ENCODE measurements around the gene UBE2Z. TPM values are rescaled to one million over a fixed set of nuclear protein-coding genes. Genes with fewer than 3 reads are reported as not detected.

UBE2Z gene
- total and polyA plus RNA-seq, 4 donors: 10.5 to 23.8 (median 18.8) TPM

DNA sequence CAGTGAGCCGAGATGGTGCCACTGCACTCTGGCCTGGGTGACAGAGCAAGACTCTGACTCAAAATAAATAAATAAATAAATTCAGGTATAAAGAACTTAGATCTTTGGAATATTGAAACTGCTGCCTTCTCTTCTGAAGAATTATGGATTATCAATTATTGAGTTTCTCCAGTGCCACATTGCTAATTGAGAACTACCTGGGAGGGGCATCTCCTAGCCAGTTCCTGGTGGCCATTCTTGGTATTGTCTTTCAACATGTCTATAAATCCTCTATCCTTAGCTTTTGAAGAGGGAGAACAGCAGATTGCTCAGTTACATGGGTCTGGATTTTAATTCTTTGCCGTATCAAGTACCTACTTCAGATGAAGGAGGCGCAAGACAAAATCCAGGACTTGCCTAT is 48.2 kb upstream of the UBE2Z start:
- H3K9ac ChIP-seq (ENCODE audit: low read depth in 1 of 2, low read length in 2 of 2): no peak overlapping the region
- H3K27ac ChIP-seq (ENCODE audit: low read depth in 1 of 2, low read length in 2 of 2): no peak overlapping the region
- 98% methylated on average over 3 of the region's 3 CpGs for WGBS
- no peaks in the 10 kb centered on the region for H3K27me3 ChIP-seq (ENCODE audit: control insufficient read depth in 4 of 4, insufficient read depth in 4 of 4, low read length in 3 of 4)
- H3K9me3 ChIP-seq (ENCODE audit: control insufficient read depth in 4 of 4, low read length in 3 of 4): no peaks in the 10 kb centered on the region
- no peak overlapping the region for H3K4me3 ChIP-seq (ENCODE audit: low read depth in 1 of 3, low read length in 3 of 3)
- DNase-seq (ENCODE audit: low spot score): no peak
- peaks cover 13 to 73% (median 54%) of the 10 kb centered on the region in 4 donors for H3K36me3 ChIP-seq (ENCODE audit: control insufficient read depth in 4 of 4, insufficient read depth in 3 of 4, low read depth in 1 of 4, low read length in 3 of 4)
- H3K4me1 ChIP-seq (ENCODE audit: control insufficient read depth in 4 of 4, insufficient read depth in 4 of 4, low read length in 3 of 4): no peaks in the 10 kb centered on the region
- TF ChIP-seq MAX (IDR thresholded peaks at IDR 0.05): no peak
- TF ChIP-seq RXRA (IDR thresholded peaks at IDR 0.05): no peak

DNA sequence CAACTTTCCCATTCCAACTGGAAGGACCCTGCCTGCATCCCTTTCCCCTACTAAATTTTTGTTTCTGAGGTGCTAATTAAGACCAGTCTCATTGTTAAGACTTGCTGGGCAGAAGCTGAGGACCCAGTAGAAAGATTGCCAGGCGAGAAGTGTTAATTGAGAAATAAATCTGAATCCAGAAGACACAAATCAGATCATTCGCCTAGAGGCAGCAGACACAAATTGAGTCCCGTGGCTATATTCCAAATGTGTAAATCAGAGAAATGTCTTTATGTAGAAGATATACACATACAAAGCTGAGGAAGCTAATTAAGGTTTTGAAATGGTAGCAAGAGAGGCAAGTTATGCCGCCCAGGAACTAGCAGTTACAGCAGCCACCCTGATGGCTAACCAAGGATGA is 47.8 kb upstream of the UBE2Z start:
- H3K27me3 ChIP-seq (ENCODE audit: control insufficient read depth in 4 of 4, insufficient read depth in 4 of 4, low read length in 3 of 4): no peaks in the 10 kb centered on the region
- no peak for DNase-seq (ENCODE audit: low spot score)
- no peak overlapping the region for H3K4me3 ChIP-seq (ENCODE audit: low read depth in 1 of 3, low read length in 3 of 3)
- 96% methylated on average over 4 of the region's 4 CpGs for WGBS
- H3K9ac ChIP-seq (ENCODE audit: low read depth in 1 of 2, low read length in 2 of 2): no peak overlapping the region
- no peaks in the 10 kb centered on the region for H3K9me3 ChIP-seq (ENCODE audit: control insufficient read depth in 4 of 4, low read length in 3 of 4)
- peaks cover 10 to 70% (median 50%) of the 10 kb centered on the region in 4 donors for H3K36me3 ChIP-seq (ENCODE audit: control insufficient read depth in 4 of 4, insufficient read depth in 3 of 4, low read depth in 1 of 4, low read length in 3 of 4)
- H3K27ac ChIP-seq (ENCODE audit: low read depth in 1 of 2, low read length in 2 of 2): no peak overlapping the region
- H3K4me1 ChIP-seq (ENCODE audit: control insufficient read depth in 4 of 4, insufficient read depth in 4 of 4, low read length in 3 of 4): no peaks in the 10 kb centered on the region
- TF ChIP-seq CTCF (IDR thresholded peaks at IDR 0.05; ENCODE audit: low read depth, low read length, missing input control): no peak
- TF ChIP-seq, protein P1, sequence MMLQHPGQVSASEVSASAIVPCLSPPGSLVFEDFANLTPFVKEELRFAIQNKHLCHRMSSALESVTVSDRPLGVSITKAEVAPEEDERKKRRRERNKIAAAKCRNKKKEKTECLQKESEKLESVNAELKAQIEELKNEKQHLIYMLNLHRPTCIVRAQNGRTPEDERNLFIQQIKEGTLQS (IDR thresholded peaks at IDR 0.05): no peak
- TF ChIP-seq JUND (IDR thresholded peaks at IDR 0.05): no peak
- TF ChIP-seq, protein P2, sequence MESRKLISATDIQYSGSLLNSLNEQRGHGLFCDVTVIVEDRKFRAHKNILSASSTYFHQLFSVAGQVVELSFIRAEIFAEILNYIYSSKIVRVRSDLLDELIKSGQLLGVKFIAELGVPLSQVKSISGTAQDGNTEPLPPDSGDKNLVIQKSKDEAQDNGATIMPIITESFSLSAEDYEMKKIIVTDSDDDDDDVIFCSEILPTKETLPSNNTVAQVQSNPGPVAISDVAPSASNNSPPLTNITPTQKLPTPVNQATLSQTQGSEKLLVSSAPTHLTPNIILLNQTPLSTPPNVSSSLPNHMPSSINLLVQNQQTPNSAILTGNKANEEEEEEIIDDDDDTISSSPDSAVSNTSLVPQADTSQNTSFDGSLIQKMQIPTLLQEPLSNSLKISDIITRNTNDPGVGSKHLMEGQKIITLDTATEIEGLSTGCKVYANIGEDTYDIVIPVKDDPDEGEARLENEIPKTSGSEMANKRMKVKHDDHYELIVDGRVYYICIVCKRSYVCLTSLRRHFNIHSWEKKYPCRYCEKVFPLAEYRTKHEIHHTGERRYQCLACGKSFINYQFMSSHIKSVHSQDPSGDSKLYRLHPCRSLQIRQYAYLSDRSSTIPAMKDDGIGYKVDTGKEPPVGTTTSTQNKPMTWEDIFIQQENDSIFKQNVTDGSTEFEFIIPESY (IDR thresholded peaks at IDR 0.05): no peak
- no peak for TF ChIP-seq GABPA (IDR thresholded peaks at IDR 0.05 in 1 of 2, conservative IDR thresholded peaks at IDR 0.05 in 1 of 2)
- TF ChIP-seq RAD21 (IDR thresholded peaks at IDR 0.05): no peak
- TF ChIP-seq FOXA2 (IDR thresholded peaks at IDR 0.05): no peak
- TF ChIP-seq, protein P3, sequence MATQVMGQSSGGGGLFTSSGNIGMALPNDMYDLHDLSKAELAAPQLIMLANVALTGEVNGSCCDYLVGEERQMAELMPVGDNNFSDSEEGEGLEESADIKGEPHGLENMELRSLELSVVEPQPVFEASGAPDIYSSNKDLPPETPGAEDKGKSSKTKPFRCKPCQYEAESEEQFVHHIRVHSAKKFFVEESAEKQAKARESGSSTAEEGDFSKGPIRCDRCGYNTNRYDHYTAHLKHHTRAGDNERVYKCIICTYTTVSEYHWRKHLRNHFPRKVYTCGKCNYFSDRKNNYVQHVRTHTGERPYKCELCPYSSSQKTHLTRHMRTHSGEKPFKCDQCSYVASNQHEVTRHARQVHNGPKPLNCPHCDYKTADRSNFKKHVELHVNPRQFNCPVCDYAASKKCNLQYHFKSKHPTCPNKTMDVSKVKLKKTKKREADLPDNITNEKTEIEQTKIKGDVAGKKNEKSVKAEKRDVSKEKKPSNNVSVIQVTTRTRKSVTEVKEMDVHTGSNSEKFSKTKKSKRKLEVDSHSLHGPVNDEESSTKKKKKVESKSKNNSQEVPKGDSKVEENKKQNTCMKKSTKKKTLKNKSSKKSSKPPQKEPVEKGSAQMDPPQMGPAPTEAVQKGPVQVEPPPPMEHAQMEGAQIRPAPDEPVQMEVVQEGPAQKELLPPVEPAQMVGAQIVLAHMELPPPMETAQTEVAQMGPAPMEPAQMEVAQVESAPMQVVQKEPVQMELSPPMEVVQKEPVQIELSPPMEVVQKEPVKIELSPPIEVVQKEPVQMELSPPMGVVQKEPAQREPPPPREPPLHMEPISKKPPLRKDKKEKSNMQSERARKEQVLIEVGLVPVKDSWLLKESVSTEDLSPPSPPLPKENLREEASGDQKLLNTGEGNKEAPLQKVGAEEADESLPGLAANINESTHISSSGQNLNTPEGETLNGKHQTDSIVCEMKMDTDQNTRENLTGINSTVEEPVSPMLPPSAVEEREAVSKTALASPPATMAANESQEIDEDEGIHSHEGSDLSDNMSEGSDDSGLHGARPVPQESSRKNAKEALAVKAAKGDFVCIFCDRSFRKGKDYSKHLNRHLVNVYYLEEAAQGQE (IDR thresholded peaks at IDR 0.05): no peak
- no peak for TF ChIP-seq HNF4A (conservative IDR thresholded peaks at IDR 0.05)
- TF ChIP-seq TAF1 (conservative IDR thresholded peaks at IDR 0.05): no peak
- TF ChIP-seq NR2F2 (IDR thresholded peaks at IDR 0.05): no peak
- TF ChIP-seq MAX (IDR thresholded peaks at IDR 0.05): no peak
- no peak for TF ChIP-seq FOXA1 (IDR thresholded peaks at IDR 0.05)
- no peak for TF ChIP-seq YY1 (IDR thresholded peaks at IDR 0.05)
- TF ChIP-seq SP1 (IDR thresholded peaks at IDR 0.05): no peak
- no peak for TF ChIP-seq HNF4G (IDR thresholded peaks at IDR 0.05)
- TF ChIP-seq RXRA (IDR thresholded peaks at IDR 0.05): no peak
- TF ChIP-seq EGR1 (IDR thresholded peaks at IDR 0.05; ENCODE audit: low read depth in 2 of 2): no peak

Measured in liver (tissue), 9 donors.